Kidney (tissue), 14 donors: Measurements from ENCODE around the gene MED13L. TPM values are rescaled to one million over a fixed set of nuclear protein-coding genes. Genes with fewer than 3 reads are reported as not detected.

Experiments used
- DNase-seq, 5 donors: peaks; one replicate each; pipeline ENCODE4 v3.0.0-alpha.2; 2013 to 2020
- FAIRE-seq: peaks from 2 replicates; lab custom pipeline; 2012; peaks lifted over from hg19 to GRCh38; lab: Jason Lieb, UNC
- H3K27ac ChIP-seq, 2 donors: one replicate each; pipeline ENCODE4 v1.7.0; 2013; ENCODE audit warnings: low read depth in 2 of 2, low read length in 2 of 2, inconsistent platforms in 1 of 2
- H3K27me3 ChIP-seq: one replicate; pipeline ENCODE4 v1.7.1; 2013; ENCODE audit warnings: low read length, inconsistent platforms; ENCODE audit not compliant: control insufficient read depth, insufficient read depth
- H3K36me3 ChIP-seq, 3 donors: one replicate each; pipeline versions ENCODE4 v1.7.0 to v1.7.1; 2013; ENCODE audit warnings: low read length in 3 of 3, control low read depth in 1 of 3, inconsistent platforms in 1 of 3; ENCODE audit not compliant: insufficient read depth in 3 of 3, control insufficient read depth in 2 of 3
- H3K4me1 ChIP-seq, 3 donors: one replicate each; pipeline versions ENCODE4 v1.7.0 to v1.7.1; 2013; ENCODE audit warnings: low read length in 3 of 3, inconsistent platforms in 1 of 3, low read depth in 1 of 3; ENCODE audit not compliant: control insufficient read depth in 2 of 3, insufficient read depth in 2 of 3
- H3K4me3 ChIP-seq, 3 donors: one replicate each; pipeline versions ENCODE4 v1.7.0 to v1.8.1; 2013; ENCODE audit warnings: low read length in 3 of 3, control low read depth in 1 of 3, inconsistent platforms in 1 of 3
- H3K9ac ChIP-seq, 3 donors: one replicate each; pipeline versions ENCODE4 v1.7.0 to v1.7.1; 2013; ENCODE audit warnings: low read length in 3 of 3, control low read depth in 1 of 3, inconsistent platforms in 1 of 3
- H3K9me3 ChIP-seq, 3 donors: one replicate each; pipeline versions ENCODE4 v1.7.0 to v1.7.1; 2013; ENCODE audit warnings: low read length in 3 of 3, control low read depth in 1 of 3, inconsistent platforms in 1 of 3; ENCODE audit not compliant: control insufficient read depth in 2 of 3, insufficient read depth in 1 of 3
- CTCF ChIP-seq: IDR thresholded peaks from 3 replicates; pipeline ENCODE4 v1.5.1; 2012; ENCODE audit warnings: mild to moderate bottlenecking, moderate library complexity, borderline replicate concordance; ENCODE audit not compliant: insufficient read depth; ENCODE audit errors: extremely low read depth
- intact Hi-C: fragments of 100-400 bp; cut with DNase I; formaldehyde crosslinking; loops from one replicate; pipeline ENCODE4 v1.11.1; 2022
- polyA plus RNA-seq: library from polyadenylated mRNA; stranded (reverse); fragments of 350-450 nt; fragmentation: Illumina TruSeq; extraction: RNeasy Lipid Tissue Mini Kit (QIAGEN cat#74804); gene quantifications from one replicate; pipeline ENCODE4 v1.2.3, GENCODE V29; 2014; ENCODE audit warnings: low read depth, low replicate concordance; ENCODE audit not compliant: insufficient read depth
- total RNA-seq: library from RNA; stranded (reverse); fragmentation: NEBNext Ultra II Directional; extraction: Animal tissue kit (Norgen Biotek cat#: 25700); gene quantifications from one replicate; pipeline ENCODE4 v1.2.1, GENCODE V29; 2021
- donor health status: control.
- donor health status: control.
- donor health status: control.
- donor health status: control.
- donor health status: control.
- donor health status: DM: yes; HTN: yes; CAD: no.
- donor health status: Normal renal cell carcinoma (clear cell type).

MED13L gene
- total and polyA plus RNA-seq, 2 donors from 2014 or later, result 7.1 to 153 TPM

DNA sequence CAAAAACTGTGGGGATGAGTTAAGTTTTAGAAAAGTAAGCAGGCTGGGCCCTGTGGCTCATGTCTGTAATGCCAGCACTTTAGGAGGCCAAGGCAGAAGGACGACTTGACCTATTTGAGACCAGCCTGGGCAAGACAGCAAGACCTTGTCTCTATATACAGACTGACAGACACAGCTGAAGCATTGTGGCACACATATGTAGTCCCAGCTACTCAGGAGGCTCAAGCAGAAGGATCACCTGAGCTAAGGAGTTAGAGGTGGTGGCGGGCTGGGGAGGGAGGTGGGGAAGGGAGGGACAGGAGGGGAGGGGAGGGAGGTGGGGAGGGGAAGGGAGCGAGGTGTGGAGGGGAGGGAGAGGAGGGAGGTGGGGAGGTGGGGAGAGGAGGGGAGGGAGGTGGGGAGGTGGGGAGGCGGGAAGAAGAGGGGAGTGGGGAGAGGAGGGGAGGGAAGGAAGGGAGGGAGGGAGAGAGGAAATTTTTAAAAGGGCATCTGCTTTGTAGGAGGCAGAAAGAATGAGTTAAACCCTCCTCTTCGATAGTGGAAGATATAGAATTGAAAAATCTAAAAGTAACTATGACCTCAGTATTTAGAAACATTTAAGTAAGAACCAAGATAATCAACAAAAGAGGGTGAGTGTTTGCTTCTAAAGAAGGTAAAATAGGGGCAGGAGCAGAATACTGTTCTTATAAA is 30.9 kb downstream of the MED13L start:
- H3K27ac ChIP-seq, result no peak overlapping the region
- DNase-seq, result no peak
- H3K9ac ChIP-seq, result no peak overlapping the region
- peaks cover 13 to 28% (median 14%) of the 10 kb centered on the region in 3 donors for H3K4me1 ChIP-seq
- no peaks in the 10 kb centered on the region for H3K36me3 ChIP-seq
- intact Hi-C loops, result no loop called here
- TF ChIP-seq CTCF, result no peak
- H3K9me3 ChIP-seq, result no peaks in the 10 kb centered on the region
- no peak for FAIRE-seq
- H3K4me3 ChIP-seq, result no peak overlapping the region
- H3K27me3 ChIP-seq, result no peaks in the 10 kb centered on the region

DNA sequence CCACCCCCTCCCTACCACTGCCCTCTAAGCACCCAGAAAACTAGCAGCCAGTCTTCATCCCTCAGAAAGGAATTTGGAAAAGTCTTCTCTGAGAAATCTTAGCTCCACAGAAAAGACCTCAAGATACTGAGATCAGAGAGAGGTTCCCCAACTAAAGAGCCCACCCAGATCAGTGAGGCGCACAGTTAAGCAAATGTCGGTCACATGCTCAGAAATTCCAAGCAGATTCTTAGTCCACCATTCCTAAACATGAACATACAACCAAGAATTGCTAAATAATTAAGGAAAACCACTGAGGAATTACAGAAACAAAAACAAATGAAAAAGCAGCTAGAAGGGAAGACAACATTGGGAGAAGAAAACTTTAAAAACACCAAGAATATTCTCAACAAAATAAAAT is 32.3 kb downstream of the MED13L start:
- intact Hi-C loops, result no loop called here
- Histone ChIP-seq H3K4me1 (peaks cover 13 to 33% (median 14%) of the 10 kb centered on the region in 3 donors), H3K36me3 (no peaks in the 10 kb centered on the region), H3K27ac (no peak overlapping the region), H3K4me3 (no peak overlapping the region), H3K27me3 (no peaks in the 10 kb centered on the region), H3K9me3 (no peaks in the 10 kb centered on the region), H3K9ac (no peak overlapping the region)
- DNase-seq, result no peak
- TF ChIP-seq CTCF, result no peak
- FAIRE-seq, result no peak

GRCh38 chr12:116244474-116245090 is 32.9 kb downstream of the MED13L start:
- FAIRE-seq (no peak), DNase-seq (peak in 1 of 5 donors; percentile 29)
- peaks cover 13 to 33% (median 14%) of the 10 kb centered on the region in 3 donors for H3K4me1 ChIP-seq
- H3K36me3 ChIP-seq, result no peaks in the 10 kb centered on the region
- H3K9me3 ChIP-seq, result no peaks in the 10 kb centered on the region
- TF ChIP-seq CTCF, result no peak
- no peak overlapping the region for H3K27ac ChIP-seq
- H3K4me3 ChIP-seq, result peak overlapping the region in 1 of 3 donors; percentile 0
- H3K27me3 ChIP-seq, result no peaks in the 10 kb centered on the region
- intact Hi-C loops, result no loop called here
- no peak overlapping the region for H3K9ac ChIP-seq
